ENCODE results near the gene MCMBP. TPM values are rescaled to one million over a fixed set of nuclear protein-coding genes. Genes with fewer than 3 reads are reported as not detected.

The MCMBP gene
- total and polyA plus RNA-seq, 2 experiments from 2014 or later, result 47.9 to 53.7 TPM

DNA sequence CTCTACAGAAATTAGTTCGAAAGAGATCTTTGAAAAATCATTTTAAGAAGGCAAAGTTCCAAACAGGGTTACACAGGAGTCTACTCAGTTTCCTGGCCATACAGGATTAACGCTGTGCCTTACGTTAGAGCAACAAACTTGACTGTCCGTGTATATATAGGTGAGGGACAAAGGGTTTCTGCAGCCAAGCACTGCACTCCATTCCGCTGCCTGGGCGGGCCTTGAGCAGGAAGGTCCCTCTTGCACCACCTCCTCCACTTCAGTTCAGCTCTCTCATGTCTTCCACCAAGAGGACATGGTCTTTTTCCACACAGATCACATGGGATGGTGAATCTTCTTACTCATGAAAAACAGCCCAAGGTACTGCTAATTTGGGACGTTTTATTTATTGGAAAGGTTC is 43.2 kb downstream of the MCMBP start:
- H4K20me1 ChIP-seq (ENCODE audit: insufficient read depth), result no peaks in the 10 kb centered on the region
- no peak overlapping the region for H3K4me2 ChIP-seq (ENCODE audit: unreplicated experiment)
- H3K27ac ChIP-seq, result no peak overlapping the region
- H3K4me1 ChIP-seq (ENCODE audit: insufficient read depth), result no peaks in the 10 kb centered on the region
- H3K4me3 ChIP-seq, result no peak overlapping the region
- DNase-seq, result no peak
- H3K36me3 ChIP-seq (ENCODE audit: low read depth), result peaks cover 65% of the 10 kb centered on the region
- peaks cover 12% of the 10 kb centered on the region; the same call in 1 of the 2 replicates for H3F3A ChIP-seq (ENCODE audit: insufficient read depth)
- no peak overlapping the region for H3K9ac ChIP-seq
- WGBS, 2 experiments (ENCODE audit: low coverage in 1 of 2, low lambda C conversion rate in 2 of 2, missing lambda C conversion rate in 2 of 2), result 79 to 87% methylated on average over 7 of the region's 7 CpGs
- in situ Hi-C loops (cut with MboI), result no loop called here
- no peak overlapping the region for H2AFZ ChIP-seq
- no peaks in the 10 kb centered on the region for H3K9me3 ChIP-seq (ENCODE audit: low read depth)
- TF ChIP-seq EZH2phosphoT487 (IDR thresholded peaks at IDR 0.05; ENCODE audit: insufficient read depth, low read depth), result no peak
- TF ChIP-seq EZH2 (IDR thresholded peaks at IDR 0.05; ENCODE audit: insufficient read depth, poor library complexity, severe bottlenecking), result no peak
- H3K9me2 ChIP-seq (ENCODE audit: insufficient read depth), result no peaks in the 10 kb centered on the region
- H3K27me3 ChIP-seq (replicated peaks; ENCODE audit: insufficient read depth), result no peaks in the 10 kb centered on the region
- no peaks in the 10 kb centered on the region for H3K79me2 ChIP-seq (ENCODE audit: insufficient read depth)

GRCh38 chr10:119827430-119827829 is 45.2 kb downstream of the MCMBP start:
- H3K36me3 ChIP-seq (ENCODE audit: low read depth), result peaks cover 46% of the 10 kb centered on the region
- in situ Hi-C loops (cut with MboI), result no loop called here
- WGBS, 2 experiments (ENCODE audit: low coverage in 1 of 2, low lambda C conversion rate in 2 of 2, missing lambda C conversion rate in 2 of 2), result 88 to 91% methylated on average over 4 of the region's 4 CpGs

GRCh38 chr10:119826771-119827170 is 45.9 kb downstream of the MCMBP start:
- Histone ChIP-seq H3K36me3 (ENCODE audit: low read depth) (peaks cover 41% of the 10 kb centered on the region), H3F3A (ENCODE audit: insufficient read depth) (peaks cover 12% of the 10 kb centered on the region; the same call in 1 of the 2 replicates), H3K9me3 (ENCODE audit: low read depth) (no peaks in the 10 kb centered on the region), H3K9me2 (ENCODE audit: insufficient read depth) (no peaks in the 10 kb centered on the region), H4K20me1 (ENCODE audit: insufficient read depth) (no peaks in the 10 kb centered on the region), H3K9ac (no peak overlapping the region), H2AFZ (no peak overlapping the region), H3K4me1 (ENCODE audit: insufficient read depth) (no peaks in the 10 kb centered on the region), H3K27me3 (replicated peaks; ENCODE audit: insufficient read depth) (no peaks in the 10 kb centered on the region), H3K27ac (no peak overlapping the region), H3K4me3 (no peak overlapping the region), H3K4me2 (ENCODE audit: unreplicated experiment) (no peak overlapping the region), H3K79me2 (ENCODE audit: insufficient read depth) (no peaks in the 10 kb centered on the region)
- in situ Hi-C loops (cut with MboI), result no loop called here
- TF ChIP-seq EZH2 (IDR thresholded peaks at IDR 0.05; ENCODE audit: insufficient read depth, poor library complexity, severe bottlenecking), result no peak
- no peak for TF ChIP-seq EZH2phosphoT487 (IDR thresholded peaks at IDR 0.05; ENCODE audit: insufficient read depth, low read depth)
- DNase-seq, result peak; percentile 17
- WGBS, 2 experiments (ENCODE audit: low coverage in 1 of 2, low lambda C conversion rate in 2 of 2, missing lambda C conversion rate in 2 of 2), result 85 to 89% methylated on average over 6 of the region's 6 CpGs

More at GRCh38 chr10:119827430-119827829, 45.2 kb downstream of the MCMBP start:
- H3K9ac ChIP-seq, result no peak overlapping the region
- H3K27ac ChIP-seq, result no peak overlapping the region
- H3K79me2 ChIP-seq (ENCODE audit: insufficient read depth), result no peaks in the 10 kb centered on the region
- TF ChIP-seq EZH2 (IDR thresholded peaks at IDR 0.05; ENCODE audit: insufficient read depth, poor library complexity, severe bottlenecking), result no peak
- no peak for TF ChIP-seq EZH2phosphoT487 (IDR thresholded peaks at IDR 0.05; ENCODE audit: insufficient read depth, low read depth)
- no peaks in the 10 kb centered on the region for H3K4me1 ChIP-seq (ENCODE audit: insufficient read depth)
- H3K27me3 ChIP-seq (replicated peaks; ENCODE audit: insufficient read depth), result no peaks in the 10 kb centered on the region
- H3F3A ChIP-seq (ENCODE audit: insufficient read depth), result peaks cover 12% of the 10 kb centered on the region; the same call in 1 of the 2 replicates
- no peaks in the 10 kb centered on the region for H3K9me3 ChIP-seq (ENCODE audit: low read depth)
- H2AFZ ChIP-seq, result no peak overlapping the region
- no peak overlapping the region for H3K4me2 ChIP-seq (ENCODE audit: unreplicated experiment)
- DNase-seq, result no peak
- no peaks in the 10 kb centered on the region for H4K20me1 ChIP-seq (ENCODE audit: insufficient read depth)
- no peak overlapping the region for H3K4me3 ChIP-seq
- no peaks in the 10 kb centered on the region for H3K9me2 ChIP-seq (ENCODE audit: insufficient read depth)

- Histone ChIP-seq H3K27ac (no peak overlapping the region), H3K36me3 (ENCODE audit: low read depth) (peaks cover 18% of the 10 kb centered on the region), H3F3A (ENCODE audit: insufficient read depth) (peaks cover 7% of the 10 kb centered on the region; the same call in 1 of the 2 replicates), H3K79me2 (ENCODE audit: insufficient read depth) (no peaks in the 10 kb centered on the region), H3K9me3 (ENCODE audit: low read depth) (no peaks in the 10 kb centered on the region), H3K4me3 (no peak overlapping the region), H3K4me1 (ENCODE audit: insufficient read depth) (no peaks in the 10 kb centered on the region), H3K9me2 (ENCODE audit: insufficient read depth) (no peaks in the 10 kb centered on the region), H3K4me2 (ENCODE audit: unreplicated experiment) (no peak overlapping the region), H3K27me3 (replicated peaks; ENCODE audit: insufficient read depth) (no peaks in the 10 kb centered on the region), H3K9ac (no peak overlapping the region), H2AFZ (no peak overlapping the region), H4K20me1 (ENCODE audit: insufficient read depth) (no peaks in the 10 kb centered on the region)
- TF ChIP-seq EZH2phosphoT487 (IDR thresholded peaks at IDR 0.05; ENCODE audit: insufficient read depth, low read depth) (no peak), EZH2 (IDR thresholded peaks at IDR 0.05; ENCODE audit: insufficient read depth, poor library complexity, severe bottlenecking) (no peak)
- 97 to 99% methylated on average over 3 of the region's 3 CpGs for WGBS, 2 experiments (ENCODE audit: low coverage in 1 of 2, low lambda C conversion rate in 2 of 2, missing lambda C conversion rate in 2 of 2)
- in situ Hi-C loops (cut with MboI), result no loop called here
- DNase-seq, result no peak
Measured at GRCh38 chr10:119824299-119824698, 48.3 kb downstream of the MCMBP start.

DNA sequence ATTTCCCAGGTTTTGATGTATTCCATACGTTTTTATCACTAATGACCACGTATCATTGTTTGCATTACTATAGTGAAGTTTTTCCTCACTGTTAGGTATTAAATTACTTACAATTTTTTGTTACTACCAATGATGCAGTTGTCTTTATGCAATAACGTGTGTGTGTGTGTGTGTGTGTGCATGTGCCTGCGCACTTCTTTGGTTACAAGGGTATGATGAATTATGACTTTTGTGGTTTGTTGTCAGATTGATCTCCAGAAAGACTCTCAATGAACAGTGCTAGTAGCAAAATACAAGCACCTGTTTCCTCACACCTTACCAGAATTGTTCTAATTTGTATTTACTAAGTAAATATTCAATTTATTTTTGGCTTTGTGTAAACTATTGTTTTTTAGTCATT is 51.5 kb downstream of the MCMBP start:
- Histone ChIP-seq H3K4me2 (ENCODE audit: unreplicated experiment) (no peak overlapping the region), H3K9me3 (ENCODE audit: low read depth) (no peaks in the 10 kb centered on the region)
- in situ Hi-C loops (cut with MboI), result no loop called here

More for the DNA sequence above, 51.5 kb downstream of the MCMBP start:
- TF ChIP-seq EZH2 (IDR thresholded peaks at IDR 0.05; ENCODE audit: insufficient read depth, poor library complexity, severe bottlenecking), result no peak
- TF ChIP-seq EZH2phosphoT487 (IDR thresholded peaks at IDR 0.05; ENCODE audit: insufficient read depth, low read depth), result no peak
- Histone ChIP-seq H3K36me3 (ENCODE audit: low read depth) (no peaks in the 10 kb centered on the region), H3K9me2 (ENCODE audit: insufficient read depth) (no peaks in the 10 kb centered on the region), H3K9ac (no peak overlapping the region), H3K27me3 (replicated peaks; ENCODE audit: insufficient read depth) (no peaks in the 10 kb centered on the region), H3K4me1 (ENCODE audit: insufficient read depth) (no peaks in the 10 kb centered on the region), H3K79me2 (ENCODE audit: insufficient read depth) (no peaks in the 10 kb centered on the region), H3K4me3 (no peak overlapping the region), H3F3A (ENCODE audit: insufficient read depth) (no peaks in the 10 kb centered on the region), H2AFZ (no peak overlapping the region), H4K20me1 (ENCODE audit: insufficient read depth) (no peaks in the 10 kb centered on the region), H3K27ac (no peak overlapping the region)
- no peak for DNase-seq
- 74 to 79% methylated on average over 4 of the region's 4 CpGs for WGBS, 2 experiments (ENCODE audit: low coverage in 1 of 2, low lambda C conversion rate in 2 of 2, missing lambda C conversion rate in 2 of 2)
